Caco-2 (cell line): Measurements from ENCODE around the gene DOK3. TPM values are rescaled to one million over a fixed set of nuclear protein-coding genes. Genes with fewer than 3 reads are reported as not detected.

Experiments used
- Bru-seq: library from RNA; stranded (reverse); fragments of 400-500 nt; gene quantifications from one replicate; lab custom pipeline; 2021; lab: Mats Ljungman, UMichigan
- BruChase-seq, 2 experiments: library from RNA; stranded (reverse); fragments of 400-500 nt; gene quantifications; one replicate each; lab custom pipeline; 2021; lab: Mats Ljungman, UMichigan
- BruUV-seq: library from RNA; stranded (reverse); fragments of 400-500 nt; replicated peaks from 2 replicates; lab custom pipeline; 2021; lab: Mats Ljungman, UMichigan
- CTCF ChIA-PET: fragments of 300-600 bp; sonication (Branson Sonifier 250); formaldehyde crosslinking; loops from one replicate; lab custom pipeline; 2022; ENCODE audit warnings: antibody characterized with exemption; lab: Charles Lee
- POLR2A ChIA-PET: fragments of 300-600 bp; sonication (Branson Sonifier 250); formaldehyde crosslinking; loops from one replicate; lab custom pipeline; 2022; ENCODE audit warnings: antibody characterized with exemption; lab: Charles Lee
- DNase-seq, 2 experiments: peaks; one replicate each; pipeline versions ENCODE4 v3.0.0 to v3.0.0-alpha.2; 2020 to 2022
- H3K27me3 ChIP-seq: replicated peaks from 2 replicates; pipeline ENCODE4 v1.6.0; 2011; ENCODE audit warnings: low read length; ENCODE audit not compliant: control insufficient read depth, insufficient read depth
- H3K36me3 ChIP-seq: 2 replicates; pipeline ENCODE4 v1.5.1; 2011; ENCODE audit warnings: low read length; ENCODE audit not compliant: control insufficient read depth, insufficient read depth
- H3K4me1 ChIP-seq: fragments of 250-450 bp; sonication (Bioruptor Pico); 2 replicates; pipeline ENCODE4 v1.5.1; 2020; ENCODE audit warnings: mild to moderate bottlenecking
- H3K4me3 ChIP-seq: 2 replicates; pipeline ENCODE4 v1.5.1; 2011; ENCODE audit warnings: low read depth, mild to moderate bottlenecking, control low read depth, low read length
- H3K9me3 ChIP-seq: fragments of 250-450 bp; sonication (Bioruptor Pico); 2 replicates; pipeline ENCODE4 v1.5.1; 2020; ENCODE audit warnings: mild to moderate bottlenecking, moderate library complexity
- H3K27ac Mint-ChIP-seq: one replicate; pipeline ENCODE4 v1.8.0; 2022; ENCODE audit warnings: mixed read lengths; ENCODE audit not compliant: unreplicated experiment
- H3K27me3 Mint-ChIP-seq: one replicate; pipeline ENCODE4 v1.8.0; 2022; ENCODE audit warnings: mixed read lengths; ENCODE audit not compliant: insufficient read depth, unreplicated experiment
- H3K36me3 Mint-ChIP-seq: one replicate; pipeline ENCODE4 v1.8.0; 2022; ENCODE audit warnings: mild to moderate bottlenecking, mixed read lengths; ENCODE audit not compliant: insufficient read depth, unreplicated experiment
- H3K4me1 Mint-ChIP-seq: one replicate; pipeline ENCODE4 v1.8.0; 2022; ENCODE audit warnings: low read depth, mixed read lengths; ENCODE audit not compliant: unreplicated experiment
- H3K4me3 Mint-ChIP-seq: one replicate; pipeline ENCODE4 v1.8.0; 2022; ENCODE audit warnings: mild to moderate bottlenecking, moderate library complexity, mixed read lengths; ENCODE audit not compliant: unreplicated experiment
- H3K9me3 Mint-ChIP-seq: one replicate; pipeline ENCODE4 v1.8.0; 2022; ENCODE audit warnings: mixed read lengths; ENCODE audit not compliant: unreplicated experiment
- intact Hi-C: fragments of 100-400 bp; cut with micrococcal nuclease; formaldehyde crosslinking; loops from one replicate; pipeline ENCODE4 v1.10.0; 2022; ENCODE audit not compliant: unreplicated experiment
- long read RNA-seq: library from polyadenylated mRNA; stranded (forward); transcript quantifications from one replicate; pipeline ENCODE4 v2.0.0, GENCODE V29; 2022
- total RNA-seq: library from RNA; stranded (reverse); gene quantifications from 2 replicates; pipeline ENCODE4 v1.2.3, GENCODE V29; 2022
- TF ChIP-seq, protein P1 (sequence below), 2 experiments: fragments of 200-600 bp in 1 of 2; IDR thresholded peaks; 1 replicate in 1 of 2; 2 replicates in 1 of 2; pipeline versions ENCODE4 v1.5.1 to v1.8.0; 2011 to 2022; ENCODE audit warnings: antibody characterized with exemption in 1 of 2, control low read depth in 1 of 2, inconsistent platforms in 1 of 2, low read depth in 1 of 2, low read length in 1 of 2, mild to moderate bottlenecking in 1 of 2, moderate library complexity in 1 of 2; ENCODE audit not compliant: insufficient read depth in 1 of 2, severe bottlenecking in 1 of 2, unreplicated experiment in 1 of 2

Gene DOK3, protein sequence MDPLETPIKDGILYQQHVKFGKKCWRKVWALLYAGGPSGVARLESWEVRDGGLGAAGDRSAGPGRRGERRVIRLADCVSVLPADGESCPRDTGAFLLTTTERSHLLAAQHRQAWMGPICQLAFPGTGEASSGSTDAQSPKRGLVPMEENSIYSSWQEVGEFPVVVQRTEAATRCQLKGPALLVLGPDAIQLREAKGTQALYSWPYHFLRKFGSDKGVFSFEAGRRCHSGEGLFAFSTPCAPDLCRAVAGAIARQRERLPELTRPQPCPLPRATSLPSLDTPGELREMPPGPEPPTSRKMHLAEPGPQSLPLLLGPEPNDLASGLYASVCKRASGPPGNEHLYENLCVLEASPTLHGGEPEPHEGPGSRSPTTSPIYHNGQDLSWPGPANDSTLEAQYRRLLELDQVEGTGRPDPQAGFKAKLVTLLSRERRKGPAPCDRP
- total RNA-seq (7.9 and 10.1 TPM in 2 replicates), Bru-seq, nascent RNA (percentile 43 among the genes with signal in this experiment), BruChase-seq, experiment 1, labeled RNA remaining after a 2-hour chase (percentile 49 among the genes with signal in this experiment), BruChase-seq, experiment 2, labeled RNA remaining after a 6-hour chase (percentile 57 among the genes with signal in this experiment)
- long read RNA-seq, partial matches to known transcripts, result 1 of 3 reads
- long read RNA-seq, other reads (novel, unspliced or antisense), result 2 of 3 reads

DNA sequence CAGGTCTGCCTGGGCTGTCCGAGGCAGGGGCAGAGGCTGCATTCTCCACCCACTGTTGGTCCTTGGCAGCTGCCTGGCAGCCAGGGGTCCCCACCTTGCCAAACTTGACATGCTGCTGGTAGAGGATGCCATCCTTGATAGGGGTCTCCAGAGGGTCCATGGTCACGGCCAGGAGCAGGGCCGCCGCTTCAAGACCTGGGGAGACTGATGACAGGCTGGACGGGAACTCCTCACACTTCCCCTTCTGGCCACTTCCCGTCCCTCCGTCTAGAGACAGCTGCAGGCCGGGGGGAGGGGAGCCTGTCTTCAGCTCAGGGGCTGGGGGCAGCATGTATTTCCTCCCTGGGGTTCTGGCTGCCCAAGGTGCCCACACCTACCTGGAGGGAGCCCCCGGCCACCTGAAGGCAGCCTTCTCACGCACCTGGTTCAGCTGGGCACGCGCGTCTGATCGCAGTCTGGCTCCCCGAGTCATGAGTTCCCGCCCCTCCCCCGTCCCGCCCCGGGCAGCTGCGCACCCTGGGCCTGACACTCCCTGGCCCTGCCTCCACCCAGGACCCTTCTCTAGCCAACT lies at the start of gene DOK3:
Gene DOK3, minus strand, starts transcription at position 446 of the 571 bp plus-strand sequence. Its CDS starts 286 bp downstream, at position 160.
- POLR2A ChIA-PET, result no interaction called here
- H3K9me3 ChIP-seq, result no peaks in the 10 kb centered on the region
- Mint-ChIP-seq H3K27ac (peak within 1 kb of the TSS; percentile 17), H3K4me1 (peaks cover 6% of the 10 kb centered on the region), H3K36me3 (peaks cover 42% of the 10 kb centered on the region), H3K4me3 (no peak within 1 kb of the TSS), H3K9me3 (no peaks in the 10 kb centered on the region), H3K27me3 (no peaks in the 10 kb centered on the region)
- no peaks in the 10 kb centered on the region for H3K4me1 ChIP-seq
- CTCF ChIA-PET, result interaction anchor here (0.6 kb wide), 1 partner anchor 14 kb away, joined by 3 read pairs; no protein-coding TSS in a partner anchor
- intact Hi-C loops, result no loop called here
- DNase-seq, result no peak
- TF ChIP-seq, protein P1, sequence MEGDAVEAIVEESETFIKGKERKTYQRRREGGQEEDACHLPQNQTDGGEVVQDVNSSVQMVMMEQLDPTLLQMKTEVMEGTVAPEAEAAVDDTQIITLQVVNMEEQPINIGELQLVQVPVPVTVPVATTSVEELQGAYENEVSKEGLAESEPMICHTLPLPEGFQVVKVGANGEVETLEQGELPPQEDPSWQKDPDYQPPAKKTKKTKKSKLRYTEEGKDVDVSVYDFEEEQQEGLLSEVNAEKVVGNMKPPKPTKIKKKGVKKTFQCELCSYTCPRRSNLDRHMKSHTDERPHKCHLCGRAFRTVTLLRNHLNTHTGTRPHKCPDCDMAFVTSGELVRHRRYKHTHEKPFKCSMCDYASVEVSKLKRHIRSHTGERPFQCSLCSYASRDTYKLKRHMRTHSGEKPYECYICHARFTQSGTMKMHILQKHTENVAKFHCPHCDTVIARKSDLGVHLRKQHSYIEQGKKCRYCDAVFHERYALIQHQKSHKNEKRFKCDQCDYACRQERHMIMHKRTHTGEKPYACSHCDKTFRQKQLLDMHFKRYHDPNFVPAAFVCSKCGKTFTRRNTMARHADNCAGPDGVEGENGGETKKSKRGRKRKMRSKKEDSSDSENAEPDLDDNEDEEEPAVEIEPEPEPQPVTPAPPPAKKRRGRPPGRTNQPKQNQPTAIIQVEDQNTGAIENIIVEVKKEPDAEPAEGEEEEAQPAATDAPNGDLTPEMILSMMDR (IDR thresholded peaks at IDR 0.05; ENCODE audit: insufficient read depth in 1 of 2, low read depth in 1 of 2, low read length in 1 of 2, severe bottlenecking in 1 of 2, unreplicated experiment in 1 of 2), result no peak
- BruUV-seq, result no TSS peak
- no peak within 1 kb of the TSS for H3K4me3 ChIP-seq
- no peaks in the 10 kb centered on the region for H3K27me3 ChIP-seq
- peaks cover 9% of the 10 kb centered on the region for H3K36me3 ChIP-seq

DNA sequence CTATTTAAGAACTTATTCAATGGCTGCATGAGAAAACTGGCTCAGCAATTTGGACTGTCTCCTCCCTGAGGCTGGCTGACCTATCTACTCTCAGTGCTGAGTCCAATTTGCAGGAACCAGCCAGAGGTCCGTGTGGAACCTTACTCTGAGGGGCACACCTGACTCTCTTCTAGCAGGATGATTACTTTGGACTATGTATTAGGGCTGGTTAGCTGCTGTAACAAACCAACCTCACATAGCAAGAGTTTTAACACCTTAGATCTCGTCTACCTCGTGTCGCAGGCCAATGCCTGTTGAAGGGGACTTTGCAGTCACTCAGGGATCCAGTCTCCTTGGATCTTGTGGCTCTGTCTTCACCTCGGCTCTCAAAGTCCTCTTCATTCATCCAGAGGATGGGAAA lies 48.2 kb upstream of the DOK3 start:
- H3K4me3 Mint-ChIP-seq, result no peak overlapping the region
- H3K27ac Mint-ChIP-seq, result peak overlapping the region; percentile 61
- no TSS peak for BruUV-seq
- Histone ChIP-seq H3K27me3 (no peaks in the 10 kb centered on the region), H3K9me3 (no peaks in the 10 kb centered on the region; the same call in 1 of the 2 replicates), H3K4me3 (no peak overlapping the region), H3K36me3 (no peaks in the 10 kb centered on the region; the same call in 1 of the 2 replicates), H3K4me1 (peaks cover 23% of the 10 kb centered on the region)
- POLR2A ChIA-PET, result no interaction called here
- intact Hi-C loops, result loop anchor here (1.0 kb wide), 1 partner anchor 31 kb away; no protein-coding TSS in a partner anchor
- H3K4me1 Mint-ChIP-seq, result peaks cover 7% of the 10 kb centered on the region
- CTCF ChIA-PET, result interaction anchor here (1.1 kb wide), 1 partner anchor 50 kb away, joined by 3 read pairs; no protein-coding TSS in a partner anchor
- no peaks in the 10 kb centered on the region for H3K9me3 Mint-ChIP-seq
- peaks cover 11% of the 10 kb centered on the region for H3K36me3 Mint-ChIP-seq
- TF ChIP-seq, protein P1 (IDR thresholded peaks at IDR 0.05; ENCODE audit: insufficient read depth in 1 of 2, low read depth in 1 of 2, low read length in 1 of 2, severe bottlenecking in 1 of 2, unreplicated experiment in 1 of 2), result no peak
- H3K27me3 Mint-ChIP-seq, result no peaks in the 10 kb centered on the region
- no peak for DNase-seq
